Thyroid gland (tissue), 4 donors: ENCODE data around the gene NR5A2. TPM values are rescaled to one million over a fixed set of nuclear protein-coding genes. Genes with fewer than 3 reads are reported as not detected.
A peak's percentile ranks its signal among the peaks of the same experiment; 100 is the strongest.

Experiments
- DNase-seq, 2 donors: peaks; one replicate each; pipeline ENCODE4 v3.0.0-alpha.2; 2019
- H3K27ac ChIP-seq, 3 donors: fragments of 200-600 bp; sonication (generic); 1 replicate in 2 of 3; 2 replicates in 1 of 3; pipeline ENCODE4 v1.5.1; 2016 to 2019; ENCODE audit warnings: mild to moderate bottlenecking in 1 of 3, moderate library complexity in 1 of 3
- H3K27me3 ChIP-seq: fragments of 200-600 bp; sonication (generic); one replicate; pipeline ENCODE4 v1.5.1; 2019
- H3K36me3 ChIP-seq, 2 donors: fragments of 200-600 bp; sonication (generic); one replicate each; pipeline ENCODE4 v1.5.1; 2016 to 2019
- H3K4me1 ChIP-seq, 2 donors: fragments of 200-600 bp; sonication (generic); one replicate each; pipeline ENCODE4 v1.5.1; 2017 to 2019
- H3K4me3 ChIP-seq, 3 donors: fragments of 200-600 bp; sonication (generic); replicated peaks in 1 of 3; 1 replicate in 2 of 3; 2 replicates in 1 of 3; pipeline ENCODE4 v1.5.1; 2016; ENCODE audit warnings: mild to moderate bottlenecking in 1 of 3
- H3K9me3 ChIP-seq: fragments of 200-600 bp; sonication (generic); one replicate; pipeline ENCODE4 v1.5.1; 2017
- POLR2A ChIP-seq, 2 donors: fragments of 450-650 bp; IDR thresholded peaks; one replicate each; pipeline ENCODE4 v1.6.1; 2017; ENCODE audit warnings: antibody characterized with exemption in 2 of 2, mild to moderate bottlenecking in 2 of 2, moderate library complexity in 1 of 2
- WGBS, 2 donors: methylation state at CpG; one replicate each; pipeline ENCODE4 v1.1.5; 2017; 5-methylcytosine and 5-hydroxymethylcytosine counted together
- intact Hi-C: fragments of 100-400 bp; cut with DNase I; formaldehyde crosslinking; loops from one replicate; pipeline ENCODE4 v1.15.1; 2023
- total RNA-seq, 4 donors: library from RNA; depleted of rRNA; stranded (reverse); fragments of >200 nt; gene quantifications; one replicate each; pipeline ENCODE4 v1.2.3, GENCODE V29; 2016
- TF ChIP-seq, protein P1 (sequence below), 6 experiments: fragments of 200-600 bp in 3 of 6; fragments of 450-650 bp in 3 of 6; sonication (generic) in 3 of 6; IDR thresholded peaks; one replicate each; pipeline ENCODE4 v1.5.1; 2016 to 2019; ENCODE audit warnings: antibody characterized with exemption in 6 of 6, mild to moderate bottlenecking in 2 of 6, inconsistent platforms in 1 of 6, moderate library complexity in 1 of 6

Gene NR5A2
- total RNA-seq, 4 donors from 2014 or later = 1.5 to 8.2 (median 3.9) TPM

DNA sequence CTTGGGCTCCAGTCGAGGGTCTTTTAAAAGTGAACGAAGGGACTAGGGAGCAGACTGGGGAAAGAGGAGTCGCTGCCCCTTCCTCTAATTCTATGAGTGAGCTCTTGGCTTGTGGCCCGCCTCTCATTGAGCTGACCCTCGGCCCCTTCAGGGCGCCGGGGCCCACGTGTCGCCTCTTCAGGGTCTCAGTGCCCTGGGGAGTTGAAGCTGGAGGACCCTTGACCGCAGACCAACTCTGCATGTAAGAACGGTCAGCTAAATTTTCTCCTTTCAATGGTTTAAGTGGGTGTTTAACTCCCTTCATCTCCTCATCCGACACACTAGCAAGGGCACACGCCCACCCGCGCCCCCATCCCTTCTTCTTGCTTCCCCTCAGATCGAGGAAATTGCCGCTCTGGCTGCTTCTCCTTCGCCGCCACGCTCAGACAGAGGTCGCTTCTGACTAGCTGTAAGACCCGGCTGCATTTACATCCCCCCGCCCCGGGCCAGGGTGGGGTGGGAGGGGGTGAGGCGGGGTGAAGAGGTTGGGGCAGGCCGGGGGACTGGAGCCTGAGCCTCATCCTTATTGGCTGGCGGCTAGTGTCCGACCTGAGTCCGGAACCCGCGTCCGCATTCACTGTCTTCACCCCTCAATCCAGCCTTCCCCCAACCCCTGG, 10.9 kb downstream of the NR5A2 start:
- Histone ChIP-seq H3K9me3 (no peaks in the 10 kb centered on the region), H3K27me3 (peaks cover 73% of the 10 kb centered on the region), H3K27ac (no peak overlapping the region), H3K4me1 (peaks cover 23 to 52% of the 10 kb centered on the region in 2 donors), H3K4me3 (no peak overlapping the region), H3K36me3 (no peaks in the 10 kb centered on the region)
- no peak for DNase-seq
- no peak for TF ChIP-seq POLR2A (IDR thresholded peaks at IDR 0.05)
- TF ChIP-seq, protein P1, sequence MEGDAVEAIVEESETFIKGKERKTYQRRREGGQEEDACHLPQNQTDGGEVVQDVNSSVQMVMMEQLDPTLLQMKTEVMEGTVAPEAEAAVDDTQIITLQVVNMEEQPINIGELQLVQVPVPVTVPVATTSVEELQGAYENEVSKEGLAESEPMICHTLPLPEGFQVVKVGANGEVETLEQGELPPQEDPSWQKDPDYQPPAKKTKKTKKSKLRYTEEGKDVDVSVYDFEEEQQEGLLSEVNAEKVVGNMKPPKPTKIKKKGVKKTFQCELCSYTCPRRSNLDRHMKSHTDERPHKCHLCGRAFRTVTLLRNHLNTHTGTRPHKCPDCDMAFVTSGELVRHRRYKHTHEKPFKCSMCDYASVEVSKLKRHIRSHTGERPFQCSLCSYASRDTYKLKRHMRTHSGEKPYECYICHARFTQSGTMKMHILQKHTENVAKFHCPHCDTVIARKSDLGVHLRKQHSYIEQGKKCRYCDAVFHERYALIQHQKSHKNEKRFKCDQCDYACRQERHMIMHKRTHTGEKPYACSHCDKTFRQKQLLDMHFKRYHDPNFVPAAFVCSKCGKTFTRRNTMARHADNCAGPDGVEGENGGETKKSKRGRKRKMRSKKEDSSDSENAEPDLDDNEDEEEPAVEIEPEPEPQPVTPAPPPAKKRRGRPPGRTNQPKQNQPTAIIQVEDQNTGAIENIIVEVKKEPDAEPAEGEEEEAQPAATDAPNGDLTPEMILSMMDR (IDR thresholded peaks at IDR 0.05) = no peak
- intact Hi-C loops = no loop called here
- WGBS, 2 donors = 13 to 14% methylated on average over 30 to 31 of the region's 32 CpGs

DNA sequence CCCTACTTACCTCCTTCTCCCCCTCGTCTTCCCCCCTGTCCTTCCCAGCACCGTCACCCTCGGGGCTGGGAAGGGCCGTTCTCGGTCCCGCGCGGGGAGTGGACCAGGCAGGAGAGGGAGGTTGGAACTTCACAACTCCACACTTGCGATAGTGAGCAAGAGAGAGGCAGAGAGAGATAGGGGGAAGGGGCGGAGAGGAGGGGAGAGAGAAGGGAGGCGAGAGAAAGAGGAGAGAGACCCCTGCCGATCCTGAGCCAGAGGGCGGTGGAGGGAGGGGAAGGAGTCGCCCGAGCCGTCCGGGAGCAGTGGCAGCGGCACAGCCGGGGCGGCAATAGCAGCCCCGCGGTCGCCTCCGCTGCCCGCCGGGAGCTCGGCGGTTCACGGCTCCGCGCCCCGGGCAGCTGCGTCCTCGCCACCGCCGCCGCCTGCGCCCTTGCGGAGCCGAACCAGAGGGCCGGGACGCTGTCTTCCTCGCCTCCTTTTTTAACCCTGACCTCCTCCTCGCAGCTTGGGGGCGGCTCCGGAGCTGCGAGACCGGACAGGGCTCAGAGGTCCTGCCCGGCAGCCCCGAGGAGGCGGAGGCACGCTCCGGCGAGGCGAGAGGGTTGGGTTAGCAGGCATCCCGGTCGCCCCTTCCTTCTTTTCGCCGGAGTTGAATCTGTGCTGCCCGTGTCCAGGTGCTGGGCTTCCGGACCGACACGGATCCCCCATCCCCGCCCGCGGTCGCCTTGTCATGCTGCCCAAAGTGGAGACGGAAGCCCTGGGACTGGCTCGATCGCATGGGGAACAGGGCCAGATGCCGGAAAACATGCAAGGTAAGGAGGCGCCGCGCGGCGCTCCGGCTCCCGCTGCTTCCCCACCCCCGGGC, 11.7 kb downstream of the NR5A2 start:
- Histone ChIP-seq H3K36me3 (no peaks in the 10 kb centered on the region), H3K27ac (no peak overlapping the region), H3K4me3 (peak overlapping the region in 2 of 3 donors; percentile 18 to 38), H3K4me1 (peaks cover 23 to 52% of the 10 kb centered on the region in 2 donors), H3K27me3 (peaks cover 75% of the 10 kb centered on the region), H3K9me3 (no peaks in the 10 kb centered on the region)
- TF ChIP-seq, protein P1 (IDR thresholded peaks at IDR 0.05) = no peak
- TF ChIP-seq POLR2A (IDR thresholded peaks at IDR 0.05) = no peak
- intact Hi-C loops = no loop called here
- peak; percentile 34 to 37 for DNase-seq
- WGBS, 2 donors = 0 to 1% methylated on average over 16 to 49 of the region's 79 CpGs

DNA sequence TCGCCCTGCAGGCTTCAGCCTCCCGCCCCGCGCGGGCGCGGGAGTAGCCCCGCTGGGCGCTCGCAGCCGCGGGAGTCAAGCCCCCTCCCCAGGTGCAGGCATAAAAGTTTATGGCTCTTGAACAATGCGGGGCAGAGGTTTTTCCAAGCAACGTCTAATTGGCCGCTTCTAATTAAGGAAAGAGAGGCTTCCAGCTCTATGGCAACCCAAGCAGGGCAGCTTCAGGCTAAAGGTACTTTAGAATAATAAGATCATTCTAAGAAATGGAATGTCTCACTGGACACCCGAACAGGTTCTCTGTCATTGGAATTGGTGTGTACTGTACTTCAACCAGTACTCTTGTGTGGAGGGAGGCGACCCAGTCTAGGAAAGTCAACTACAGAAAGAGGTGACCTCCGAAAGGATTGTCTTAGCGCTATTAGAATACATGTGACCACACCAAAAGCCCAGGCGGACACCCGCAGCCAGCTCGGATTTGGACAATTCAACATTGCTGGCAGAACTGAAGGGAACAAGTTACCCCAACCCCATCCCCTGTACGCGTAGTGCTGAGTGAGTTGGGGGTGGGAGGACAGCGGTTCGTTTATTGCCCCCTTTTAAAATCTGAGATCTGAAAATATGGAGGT, 12.5 kb downstream of the NR5A2 start:
- no peak for DNase-seq
- H3K9me3 ChIP-seq = no peaks in the 10 kb centered on the region
- intact Hi-C loops = no loop called here
- H3K4me1 ChIP-seq = peaks cover 23 to 49% of the 10 kb centered on the region in 2 donors
- WGBS, 2 donors = 5% methylated on average over 11 to 23 of the region's 26 CpGs
- TF ChIP-seq, protein P1 (IDR thresholded peaks at IDR 0.05) = no peak
- no peak for TF ChIP-seq POLR2A (IDR thresholded peaks at IDR 0.05)
- H3K27me3 ChIP-seq = peaks cover 74% of the 10 kb centered on the region
- no peaks in the 10 kb centered on the region for H3K36me3 ChIP-seq
- H3K4me3 ChIP-seq = peak overlapping the region in 1 of 3 donors; percentile 38
- no peak overlapping the region for H3K27ac ChIP-seq

DNA sequence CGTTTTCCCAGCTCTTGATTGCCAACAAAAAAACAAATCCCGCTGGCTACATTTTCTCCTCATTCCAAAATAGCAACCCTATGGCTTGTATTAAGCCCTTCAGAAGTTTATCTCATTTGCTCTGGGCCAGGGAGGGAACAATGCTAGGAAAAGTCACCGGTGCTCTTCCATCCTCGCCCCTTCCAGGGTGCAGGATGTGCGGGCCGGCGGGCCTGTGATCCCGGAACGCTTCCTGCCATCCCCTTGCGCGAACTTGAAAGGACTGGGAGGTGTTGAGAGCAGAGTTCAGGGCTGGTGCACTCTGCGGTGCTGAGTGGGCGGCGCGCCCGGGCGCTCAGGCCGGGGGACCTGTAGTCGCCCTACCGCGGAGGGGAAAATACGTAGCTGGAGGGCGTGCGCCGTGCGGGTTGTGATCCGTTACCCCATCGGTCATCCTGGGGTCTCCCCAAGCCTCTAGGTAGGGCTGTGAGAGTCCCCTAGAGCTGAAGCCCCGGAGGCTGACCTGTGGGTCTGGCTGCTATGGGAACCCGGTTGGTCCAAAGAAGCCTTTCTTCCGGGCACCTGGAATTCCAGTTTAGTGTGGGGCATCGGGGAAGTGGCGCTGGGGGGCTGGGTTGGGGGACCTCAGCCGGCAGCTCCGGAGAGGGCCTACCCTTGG, 13.1 kb downstream of the NR5A2 start:
- peaks cover 74% of the 10 kb centered on the region for H3K27me3 ChIP-seq
- H3K9me3 ChIP-seq = no peaks in the 10 kb centered on the region
- intact Hi-C loops = no loop called here
- DNase-seq = no peak
- H3K27ac ChIP-seq = peak overlapping the region in 1 of 3 donors; percentile 27
- 1 to 4% methylated on average over 15 to 18 of the region's 35 CpGs for WGBS, 2 donors
- H3K4me1 ChIP-seq = peaks cover 19 to 43% of the 10 kb centered on the region in 2 donors
- peak overlapping the region in 1 of 3 donors; percentile 8 for H3K4me3 ChIP-seq
- no peak for TF ChIP-seq POLR2A (IDR thresholded peaks at IDR 0.05)
- TF ChIP-seq, protein P1 (IDR thresholded peaks at IDR 0.05) = no peak
- no peaks in the 10 kb centered on the region for H3K36me3 ChIP-seq
